Measurements from ENCODE around the gene SLC25A31.

SLC25A31 gene

DNA sequence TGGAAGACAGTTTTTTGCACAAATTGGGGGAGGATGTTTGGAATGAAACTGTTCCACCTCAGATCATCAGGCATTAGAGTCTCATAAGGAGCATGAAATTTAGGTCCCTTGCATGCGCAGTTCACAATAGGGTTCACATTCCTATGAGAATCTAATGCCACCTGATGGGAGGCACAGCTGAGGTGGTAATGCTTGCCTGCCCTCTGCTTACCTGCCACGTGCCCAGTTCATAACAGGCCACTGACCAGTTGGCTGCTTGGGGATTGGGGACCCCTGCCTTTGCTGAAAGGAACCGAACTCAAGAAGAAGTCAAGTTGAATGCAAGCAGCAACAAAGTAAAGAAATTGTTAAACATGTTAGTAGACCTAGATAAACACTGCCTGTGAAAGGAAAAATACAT, 47.3 kb downstream of the SLC25A31 start:
- DNase-seq (ENCODE audit: low read depth): no peak

DNA sequence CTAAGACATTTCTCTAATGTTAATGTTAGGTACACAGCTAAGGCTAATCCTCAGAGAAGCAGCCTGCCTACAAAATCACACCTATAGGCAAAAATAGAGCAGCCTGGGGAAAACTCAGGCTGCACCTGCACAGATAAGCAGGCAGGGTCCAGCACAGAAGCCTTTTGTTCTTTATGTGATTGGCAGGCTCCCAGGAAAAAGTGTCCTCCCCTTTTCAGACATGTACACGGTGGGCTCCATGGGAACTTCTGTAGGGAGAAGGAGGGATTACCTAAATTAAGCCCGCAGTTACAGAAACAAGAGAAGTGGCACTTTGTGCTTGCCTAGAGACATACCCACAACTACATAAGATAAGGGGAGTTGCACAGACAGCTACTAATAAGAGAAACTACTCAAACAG, 47.9 kb downstream of the SLC25A31 start:
- DNase-seq (ENCODE audit: low read depth): no peak

DNA sequence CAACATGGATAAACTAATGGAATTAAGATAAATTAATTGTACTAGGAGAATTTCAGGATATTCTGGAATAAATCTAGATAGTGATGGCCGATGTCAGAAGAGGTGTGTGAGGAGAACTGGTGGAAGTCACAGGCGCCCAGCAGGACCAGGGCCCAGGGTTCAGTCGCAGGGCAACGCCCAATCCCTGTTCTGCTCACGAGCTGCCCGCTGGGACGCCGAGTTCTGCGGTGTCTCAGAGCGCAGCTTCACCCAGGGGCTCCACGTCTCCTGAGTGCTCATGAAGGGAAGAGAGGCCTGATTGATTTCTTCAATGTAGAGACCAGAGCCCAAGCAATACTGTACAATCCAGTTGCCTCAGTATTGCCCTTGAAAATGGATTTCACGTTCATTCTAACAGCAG, 50.4 kb downstream of the SLC25A31 start:
- no peak for DNase-seq (ENCODE audit: low read depth)

DNA sequence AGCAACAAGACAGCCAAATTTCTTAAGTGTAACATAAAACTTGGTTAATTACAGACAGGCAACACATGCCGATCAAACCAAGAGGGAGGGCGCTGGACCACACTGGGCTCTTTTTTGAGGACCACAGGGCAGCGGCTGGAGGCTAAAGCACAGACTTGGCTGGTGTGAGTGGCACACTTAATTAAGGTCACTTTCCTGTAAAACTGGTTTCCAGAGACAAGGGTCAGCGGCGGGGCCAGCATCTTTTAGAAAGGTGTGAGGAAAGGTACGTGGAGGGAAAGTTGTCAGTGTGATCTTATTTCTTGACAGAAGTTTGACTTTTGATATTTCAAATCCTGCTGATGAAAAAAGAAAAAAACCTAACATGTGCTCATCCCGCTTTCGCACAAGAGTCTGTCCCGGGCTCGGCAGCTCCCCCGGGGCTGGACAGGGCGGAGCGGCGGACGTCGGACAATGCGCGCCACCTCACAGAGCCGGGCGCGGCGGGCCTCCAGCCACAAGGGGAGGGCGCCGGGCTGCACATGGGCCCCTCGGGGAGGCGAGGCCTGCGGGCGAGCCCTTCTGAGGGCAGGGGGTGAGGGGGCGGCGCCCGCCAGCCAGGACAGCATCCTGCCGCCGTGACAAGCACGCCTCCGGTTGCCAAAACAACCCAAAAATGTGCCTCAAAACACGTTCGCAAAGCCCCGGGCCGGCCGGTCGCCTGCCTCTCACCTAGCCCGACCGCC, 51.3 kb downstream of the SLC25A31 start:
- DNase-seq (ENCODE audit: low read depth): no peak

DNA sequence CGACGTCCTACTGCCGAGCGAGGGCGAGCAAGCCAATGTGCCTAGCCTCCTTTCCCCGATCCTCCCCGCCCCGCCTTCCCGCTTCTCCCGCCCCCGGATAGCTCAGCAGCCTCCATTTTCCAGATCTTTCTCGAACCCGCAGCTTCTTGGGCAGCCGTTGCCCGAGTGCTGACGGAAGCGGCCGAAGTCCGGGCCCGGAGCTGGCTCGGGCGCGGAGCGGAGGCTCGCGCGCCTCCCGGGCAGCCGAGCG, 51.8 kb downstream of the SLC25A31 start:
- DNase-seq (ENCODE audit: low read depth): no peak

DNA sequence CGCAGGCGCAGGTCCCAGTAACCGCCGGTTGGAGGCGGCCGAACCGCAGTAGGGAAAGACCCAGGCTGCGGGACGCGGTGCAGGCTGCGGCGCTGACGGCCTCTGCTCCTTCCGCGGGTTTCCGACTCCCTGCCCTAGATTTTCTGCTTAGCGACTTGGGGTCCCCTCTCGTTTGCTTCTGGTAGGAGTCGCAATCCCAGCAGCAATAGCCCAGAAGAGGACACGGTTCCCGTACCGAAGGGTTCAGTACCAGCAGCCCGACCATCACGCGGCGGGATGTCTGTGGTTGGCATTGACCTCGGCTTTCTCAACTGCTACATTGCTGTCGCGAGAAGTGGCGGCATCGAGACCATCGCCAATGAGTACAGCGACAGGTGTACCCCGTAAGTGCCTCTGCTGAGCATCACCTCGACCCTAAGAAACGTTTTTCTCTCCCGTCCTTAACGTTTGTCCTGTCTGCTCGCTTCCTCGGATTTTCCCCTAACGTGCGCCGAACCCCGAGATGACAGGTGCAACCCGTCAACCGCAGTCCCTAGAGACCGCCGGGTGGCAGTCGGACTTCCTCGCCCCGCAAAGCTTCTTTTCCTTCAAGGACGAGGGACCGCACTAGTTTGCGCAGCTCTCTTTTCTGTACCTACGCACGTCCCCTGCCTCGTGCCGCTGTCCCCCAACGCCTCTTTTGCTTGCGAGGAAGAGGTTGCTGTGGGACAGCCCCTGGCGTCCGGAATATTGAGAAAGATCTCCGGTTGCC, 52.2 kb downstream of the SLC25A31 start, which contains the start of gene HSPA4L:
TSS of gene HSPA4L (plus strand) at position 48 of the 751 bp plus-strand sequence. CDS start at position 277, 229 bp downstream.
- no peak for DNase-seq (ENCODE audit: low read depth)

DNA sequence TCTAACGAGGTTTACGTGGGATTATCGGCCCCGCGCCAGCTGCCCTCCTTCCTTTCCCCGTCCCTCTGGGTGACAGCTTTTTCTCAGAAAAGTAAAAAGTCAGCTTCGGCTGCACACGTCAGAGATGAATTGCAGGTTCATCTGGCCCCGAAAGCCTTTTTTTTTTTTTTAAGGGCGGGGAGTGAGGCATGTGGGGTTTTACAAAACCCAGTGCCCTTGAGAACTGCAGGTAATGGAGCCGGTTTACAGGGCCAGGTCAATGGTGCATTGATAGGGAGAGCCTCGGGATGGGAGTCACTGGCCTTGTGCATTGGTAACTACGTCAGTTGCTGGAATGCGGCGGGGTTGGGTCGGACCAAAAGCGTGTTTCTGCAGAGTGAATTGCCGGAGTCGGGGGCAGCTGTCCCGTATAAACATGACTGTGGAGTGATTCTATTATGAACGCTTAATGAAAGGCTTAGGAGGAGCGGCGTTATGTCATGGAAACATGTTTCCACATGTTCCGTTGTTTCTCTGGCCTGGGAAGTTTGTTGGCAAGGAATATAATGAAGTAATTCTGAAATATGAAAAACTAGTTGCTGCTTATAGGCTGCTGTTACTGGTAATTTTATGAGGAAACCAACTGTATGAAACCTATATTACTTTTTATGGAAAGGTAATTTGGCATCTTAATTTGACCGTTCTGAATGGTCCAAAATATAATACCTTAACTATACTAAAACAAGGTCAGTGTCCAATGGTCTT, 53.0 kb downstream of the SLC25A31 start:
- DNase-seq (ENCODE audit: low read depth): no peak

DNA sequence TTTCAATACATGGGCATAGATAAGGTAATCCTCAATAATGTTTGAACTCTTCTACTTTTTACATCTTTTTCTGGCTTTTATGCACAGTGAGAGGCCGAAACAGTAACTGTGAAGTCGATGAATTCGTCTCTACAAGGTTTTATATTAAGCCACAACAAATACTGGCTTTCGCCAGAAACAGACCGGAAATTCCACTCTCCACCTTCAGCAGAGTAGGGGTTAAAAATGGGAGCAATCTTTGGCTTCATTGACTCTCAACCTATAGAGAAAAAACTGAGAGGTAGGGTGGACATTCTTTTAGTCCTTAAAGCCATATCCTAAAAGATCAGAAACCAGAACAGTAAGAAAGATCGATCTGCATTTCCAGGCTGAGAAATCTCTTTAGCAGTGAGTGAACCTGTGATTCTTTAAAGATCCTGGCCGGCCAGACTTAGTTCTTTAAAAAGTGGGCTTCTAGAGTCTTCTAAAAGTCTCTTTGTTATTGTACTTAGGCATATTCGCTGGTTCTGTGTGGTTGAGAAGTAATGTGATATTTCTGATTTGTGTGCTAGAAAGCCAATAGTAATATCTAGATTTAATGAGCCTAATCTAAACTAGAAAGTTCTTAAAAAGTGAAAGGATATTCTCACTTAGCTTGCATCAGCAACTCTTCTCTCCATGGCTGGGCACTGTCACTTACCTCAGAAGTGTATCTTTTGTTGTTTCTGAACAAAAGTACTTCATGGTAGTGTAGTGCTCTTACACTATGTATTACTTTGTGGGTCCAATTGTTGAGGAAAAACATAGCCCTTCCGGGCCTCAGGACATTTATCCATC, 54.0 kb downstream of the SLC25A31 start:
- no peak for DNase-seq (ENCODE audit: low read depth)

DNA sequence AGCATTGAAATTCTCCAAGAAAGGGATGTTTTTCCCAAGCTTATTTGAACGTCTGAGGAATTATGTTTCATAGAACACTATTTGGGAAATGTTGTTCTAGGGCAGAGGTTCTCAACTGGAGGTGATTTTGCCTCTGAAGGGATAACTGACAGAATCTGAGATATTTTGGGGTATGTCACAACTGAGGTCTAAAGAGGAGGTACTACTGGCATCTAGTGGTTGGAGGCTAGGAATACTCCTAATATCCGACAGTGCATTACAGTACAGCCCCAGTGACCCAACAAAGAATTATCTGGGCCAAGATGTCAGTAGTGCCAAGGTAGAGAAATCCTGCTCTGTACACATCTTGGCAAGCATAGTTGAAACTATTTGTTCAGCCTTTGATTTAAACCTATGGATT, 58.3 kb downstream of the SLC25A31 start:
- DNase-seq (ENCODE audit: low read depth): no peak

DNA sequence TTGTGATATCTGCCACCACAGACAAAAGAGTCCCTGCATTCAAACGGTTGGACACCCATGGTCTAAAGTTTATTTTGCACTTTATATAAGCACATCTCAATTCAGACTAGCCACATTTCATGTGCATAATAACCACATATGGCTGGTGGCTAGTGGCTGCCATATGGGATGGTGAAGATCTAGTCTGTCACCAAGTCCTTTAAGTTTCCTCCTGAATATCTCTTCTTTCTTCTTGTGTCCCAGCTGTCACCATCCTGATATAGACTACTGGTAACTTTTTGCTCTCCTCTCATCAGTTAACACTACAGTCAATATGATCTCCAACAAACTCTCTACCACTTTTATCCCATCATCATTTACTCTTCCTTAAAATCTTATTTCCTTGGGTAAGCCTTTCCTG, 61.2 kb downstream of the SLC25A31 start:
- DNase-seq (ENCODE audit: low read depth): no peak

DNA sequence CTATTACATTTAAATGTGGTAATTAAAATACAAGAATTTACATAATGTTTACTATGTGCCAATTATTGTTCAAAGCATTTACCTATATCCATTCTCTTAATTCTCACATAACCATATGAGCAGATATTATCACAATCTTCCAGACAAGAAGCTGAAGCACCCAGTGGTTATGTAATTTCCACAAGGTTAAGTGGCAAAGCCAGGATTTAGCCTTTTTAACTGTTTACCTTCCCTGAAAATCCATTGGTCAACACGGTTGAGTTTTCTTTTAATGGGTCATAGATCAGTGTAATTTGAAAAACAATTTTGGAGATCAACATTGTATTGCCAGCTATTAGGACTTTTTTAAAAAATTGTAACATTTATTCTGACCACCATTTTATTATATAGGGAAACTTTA, 63.3 kb downstream of the SLC25A31 start:
- DNase-seq (ENCODE audit: low read depth): no peak

DNA sequence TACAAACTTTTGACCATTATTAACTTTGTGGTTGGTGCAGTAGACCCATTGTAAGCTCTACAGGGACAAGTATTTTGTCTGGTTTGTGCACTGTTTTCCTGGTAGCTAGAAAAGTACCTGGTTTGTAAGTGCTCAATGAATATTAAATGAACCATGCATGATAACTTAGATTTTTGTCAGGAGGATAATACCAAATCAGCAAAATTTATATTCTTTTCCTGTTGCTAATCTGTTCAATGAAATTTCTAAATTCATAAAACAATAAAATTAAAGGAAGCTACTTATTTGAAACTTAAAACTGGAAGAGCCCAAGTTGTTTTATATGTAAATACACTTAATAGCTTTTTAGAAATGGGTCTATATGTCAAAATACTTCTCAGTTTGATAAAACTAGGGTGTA, 69.5 kb downstream of the SLC25A31 start:
- DNase-seq (ENCODE audit: low read depth): no peak

DNA sequence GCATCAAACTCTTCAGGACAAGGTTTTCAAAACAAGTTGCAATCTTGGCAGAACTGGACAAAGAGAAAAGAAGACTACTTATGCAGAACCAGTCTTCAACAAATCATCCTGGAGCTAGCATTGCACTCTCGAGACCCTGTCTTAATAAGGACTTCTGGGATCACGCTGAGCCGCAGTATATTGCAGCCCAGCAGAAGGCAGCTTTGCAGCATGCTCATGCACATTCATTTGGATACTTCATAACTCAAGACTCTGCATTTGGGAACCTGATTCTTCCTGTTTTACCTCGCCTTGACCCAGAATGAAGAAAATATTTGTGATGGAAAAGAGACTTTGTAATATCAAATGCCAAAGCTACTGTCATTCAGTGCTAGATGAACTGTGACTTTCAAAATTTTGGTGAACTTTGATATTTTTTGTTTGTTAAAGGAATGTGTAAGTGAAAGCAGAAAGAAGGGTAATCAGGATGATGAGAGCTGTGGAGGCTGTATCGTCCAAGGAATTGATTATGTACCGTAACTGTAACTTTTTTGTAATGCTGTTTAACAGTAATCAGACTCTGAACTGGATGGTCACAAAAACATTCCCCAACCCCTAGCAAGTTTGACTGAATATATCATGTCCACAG, 79.1 kb downstream of the SLC25A31 start:
- DNase-seq (ENCODE audit: low read depth): no peak

DNA sequence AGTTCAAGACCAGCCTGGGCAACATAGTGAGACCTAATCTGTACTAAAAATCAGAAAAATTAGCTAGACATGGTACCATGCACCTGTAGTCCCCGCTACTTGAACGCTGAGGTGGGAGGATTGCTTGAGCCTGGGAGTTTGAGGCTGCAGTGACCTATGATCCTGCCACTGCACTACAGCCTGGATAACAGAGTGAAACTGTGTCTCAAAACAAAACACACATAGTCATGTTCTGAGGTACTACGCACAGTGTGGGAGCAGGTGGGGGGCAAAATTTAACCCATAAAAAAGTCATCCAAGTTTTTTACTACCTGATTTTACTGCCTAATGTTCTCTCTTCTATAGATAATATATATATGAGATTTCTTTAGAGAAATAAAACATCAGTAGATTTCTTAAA, 80.4 kb downstream of the SLC25A31 start:
- no peak for DNase-seq (ENCODE audit: low read depth)

DNA sequence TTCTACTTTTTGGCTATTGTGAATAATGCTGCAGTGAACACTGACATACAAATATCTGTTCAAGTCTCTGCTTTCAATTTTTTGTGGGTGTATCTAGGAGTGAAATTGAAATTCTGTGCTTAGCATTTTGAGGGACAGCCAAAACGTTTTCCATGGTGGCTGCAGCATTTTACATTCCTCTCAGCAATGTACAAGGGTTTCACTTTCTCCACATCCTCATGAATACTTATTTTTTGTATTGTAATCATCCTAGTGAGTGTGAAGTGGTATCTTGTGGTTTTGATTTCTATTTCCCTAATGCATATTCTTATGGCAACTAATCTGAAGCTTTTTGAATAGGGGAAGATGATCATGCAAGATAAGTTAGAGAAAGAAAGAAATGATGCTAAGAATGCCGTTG, 92.2 kb downstream of the SLC25A31 start:
- DNase-seq (ENCODE audit: low read depth): no peak
